Raji (cell line): ENCODE data around the gene RNF144B.

Experiments used
- POLR2A ChIP-seq: IDR thresholded peaks from 2 replicates; pipeline ENCODE4 v1.6.1; 2011; ENCODE audit warnings: low read depth, low read length, control low read depth; ENCODE audit not compliant: insufficient read depth

RNF144B gene

DNA sequence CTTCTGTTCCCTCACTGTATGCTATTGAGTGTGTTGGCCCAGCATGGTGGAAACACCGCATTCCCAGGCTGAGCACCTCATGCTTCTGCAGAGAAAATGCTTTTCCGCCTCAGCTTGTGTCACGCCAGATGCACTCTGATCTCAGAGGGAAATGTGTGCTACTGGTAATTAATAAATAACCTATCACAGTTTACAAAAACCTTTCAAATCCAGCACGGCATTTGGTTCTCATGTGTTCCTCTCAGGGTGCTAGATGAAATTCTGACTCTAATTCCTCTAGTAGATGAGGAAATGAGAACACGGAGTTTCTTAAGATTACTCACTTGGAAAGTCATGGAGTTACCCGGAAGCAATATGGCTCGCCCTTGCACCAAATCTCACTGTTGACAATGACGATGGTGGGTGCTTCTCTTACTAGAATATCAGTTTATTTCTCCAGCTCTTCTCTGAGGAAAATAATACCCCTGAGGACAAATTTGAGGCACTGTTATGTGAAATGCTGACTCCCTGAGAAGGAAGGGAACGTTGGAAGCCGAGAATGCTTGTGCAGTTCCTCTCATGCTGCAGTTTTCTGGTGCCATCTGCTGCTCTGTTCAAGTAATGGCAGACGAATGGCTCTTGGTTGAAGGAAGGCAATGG, 116.6 kb downstream of the RNF144B start:
- TF ChIP-seq POLR2A: no peak

DNA sequence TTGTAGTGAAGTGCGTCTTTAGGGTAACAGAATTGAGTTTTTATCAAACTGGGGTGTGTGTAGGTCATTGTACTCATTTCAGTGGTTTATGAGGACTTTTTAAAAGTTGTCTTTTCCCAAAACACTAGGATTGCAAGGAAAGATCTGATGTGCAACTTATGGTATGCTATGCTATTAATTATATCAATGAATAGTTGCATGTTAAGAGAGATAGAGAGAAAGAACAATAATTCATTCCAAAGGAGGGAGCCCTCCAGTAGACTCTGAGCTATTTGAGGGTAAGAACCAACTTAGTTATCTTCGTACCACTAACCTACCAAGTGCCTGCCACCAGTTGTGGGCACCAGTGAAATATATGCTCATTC, 117.1 kb downstream of the RNF144B start:
- TF ChIP-seq POLR2A: no peak

DNA sequence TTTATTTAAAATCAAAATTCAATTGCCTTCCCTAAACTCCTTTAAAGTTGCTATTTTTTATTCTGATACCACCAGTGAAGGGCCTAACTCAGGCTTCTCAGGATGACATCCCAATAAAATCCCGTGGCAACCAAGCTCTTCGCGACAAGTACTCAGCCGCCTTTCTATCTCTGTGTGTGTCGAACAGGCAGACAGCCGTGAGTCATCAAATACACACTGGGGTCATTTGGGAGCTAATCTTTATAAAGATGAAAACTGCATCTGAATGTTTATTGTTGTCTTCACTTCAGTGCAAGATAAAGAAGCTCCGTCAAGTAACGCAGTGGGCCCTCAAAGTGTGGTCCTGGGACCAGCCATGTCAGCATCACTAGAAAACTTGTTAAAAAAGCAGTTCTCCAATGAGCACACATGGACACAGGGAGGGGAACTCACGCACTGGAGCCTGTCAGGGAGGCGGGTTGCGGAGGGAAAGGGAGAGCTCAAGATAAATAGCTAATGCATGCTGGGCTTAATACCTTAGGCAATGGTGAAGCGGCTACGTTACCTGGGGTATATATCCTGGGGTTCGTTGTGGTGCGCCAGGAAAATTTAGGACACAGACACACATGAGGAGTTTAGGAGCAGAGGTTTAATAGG, 119.3 kb downstream of the RNF144B start:
- no peak for TF ChIP-seq POLR2A

DNA sequence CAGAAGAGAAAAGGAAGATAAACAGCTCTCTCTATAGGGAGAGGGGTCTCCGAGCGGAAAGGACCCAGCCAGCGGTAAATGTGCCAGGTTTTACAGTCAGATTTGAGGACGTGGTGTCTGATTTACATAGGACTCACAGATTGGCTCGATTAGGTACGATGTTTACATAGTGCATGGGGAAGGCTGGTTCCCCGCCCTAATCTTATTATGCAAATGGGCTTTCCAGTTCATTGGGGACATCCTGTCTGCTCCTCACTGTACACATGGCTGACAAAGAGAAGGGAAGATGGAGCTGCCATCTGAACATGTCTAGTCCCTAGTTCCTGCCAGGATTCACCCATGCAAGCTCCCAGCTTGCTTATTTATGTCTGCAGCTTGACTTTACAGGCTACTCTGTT, 119.9 kb downstream of the RNF144B start:
- TF ChIP-seq POLR2A: no peak

DNA sequence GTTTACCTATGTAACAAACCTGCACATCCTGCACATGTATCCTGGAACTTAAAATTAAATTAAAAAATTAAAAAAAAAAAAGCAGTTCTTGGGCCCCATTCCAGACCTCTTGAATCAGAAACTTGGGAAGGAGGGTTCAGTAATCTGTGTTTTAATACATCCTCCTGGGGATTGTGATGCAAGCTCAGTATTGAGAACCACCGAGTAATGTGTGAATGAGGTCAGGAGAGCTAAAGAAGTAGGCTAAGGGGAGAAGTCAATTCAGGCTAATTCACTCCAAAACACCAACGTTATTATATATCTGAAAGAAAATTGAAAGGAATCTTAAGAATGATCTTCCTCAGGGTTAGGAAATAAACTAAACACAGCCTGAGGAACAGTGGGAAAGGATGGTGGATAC, 120.4 kb downstream of the RNF144B start:
- TF ChIP-seq POLR2A: no peak

DNA sequence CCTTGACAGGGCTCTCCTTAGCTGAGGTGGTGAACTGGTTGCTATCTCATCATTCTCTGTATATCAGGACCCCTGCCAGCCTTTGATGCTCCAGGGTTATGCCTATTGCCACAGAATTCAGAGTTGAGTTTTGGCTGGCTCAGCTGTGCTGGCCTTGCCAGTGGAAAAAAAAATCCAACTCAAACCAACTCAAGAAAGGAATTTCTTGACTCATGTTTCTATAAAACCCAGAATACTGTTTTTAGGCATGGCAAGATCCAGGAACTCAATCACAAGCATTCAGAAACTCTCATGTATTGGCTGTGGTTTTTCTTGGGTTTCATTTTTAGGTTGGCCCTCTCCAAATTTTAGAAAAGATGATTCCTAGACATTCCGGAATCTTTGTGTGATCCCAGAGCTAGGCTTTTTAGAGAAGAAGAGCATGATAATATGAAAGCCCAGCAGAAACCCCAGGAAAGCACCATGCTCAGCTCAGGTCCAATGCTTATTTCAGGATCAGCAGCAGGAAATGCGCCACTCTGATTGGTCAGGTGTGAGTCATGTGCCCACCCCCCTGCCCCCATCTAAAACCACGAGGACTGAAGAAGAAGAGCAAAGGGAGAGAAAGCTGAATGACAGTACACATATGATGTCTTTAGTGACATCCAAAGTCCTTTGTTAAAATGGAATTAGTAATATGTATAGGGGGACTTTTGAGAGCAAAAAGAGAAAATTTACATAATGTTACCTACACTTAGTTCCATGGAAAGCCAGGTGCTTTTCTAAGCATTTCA, 122.9 kb downstream of the RNF144B start:
- TF ChIP-seq POLR2A: no peak

DNA sequence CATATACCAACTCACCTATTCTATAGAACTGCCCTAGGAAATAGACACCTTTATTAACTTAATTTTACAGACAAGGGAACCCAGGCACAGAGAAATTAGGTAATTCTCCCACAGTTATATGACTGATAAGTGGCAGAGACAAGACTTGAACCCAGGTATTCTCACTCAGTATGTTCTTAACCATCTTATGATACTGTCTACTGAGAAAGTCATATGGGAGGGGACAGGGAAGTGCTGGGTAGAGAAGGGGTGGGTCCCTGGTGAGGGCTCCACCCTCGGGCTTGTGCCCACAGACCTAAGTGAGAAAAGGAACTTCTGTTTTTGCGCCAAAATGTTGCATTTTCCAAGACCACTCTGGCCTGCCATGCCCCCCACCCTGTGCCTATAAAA, 123.5 kb downstream of the RNF144B start:
- TF ChIP-seq POLR2A: no peak

DNA sequence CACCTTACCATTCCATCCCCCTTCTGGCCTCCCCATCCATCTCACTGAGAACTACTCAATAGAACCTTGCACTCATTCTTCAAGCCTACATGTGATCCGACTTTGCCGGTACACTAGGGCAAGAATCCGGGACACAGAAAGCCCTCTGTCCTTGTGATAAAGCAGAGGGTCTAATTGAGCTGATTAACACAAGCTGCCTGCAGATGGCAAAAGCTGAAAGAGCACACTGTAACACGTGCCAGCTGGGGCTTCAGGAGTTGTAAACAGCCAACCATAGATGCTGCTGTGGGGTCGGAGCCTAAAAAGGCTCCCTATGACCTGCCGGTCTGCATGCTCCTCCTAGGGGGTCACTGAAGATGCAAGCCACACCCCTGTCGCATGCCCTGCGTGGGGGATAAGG, 124.1 kb downstream of the RNF144B start:
- TF ChIP-seq POLR2A: no peak

DNA sequence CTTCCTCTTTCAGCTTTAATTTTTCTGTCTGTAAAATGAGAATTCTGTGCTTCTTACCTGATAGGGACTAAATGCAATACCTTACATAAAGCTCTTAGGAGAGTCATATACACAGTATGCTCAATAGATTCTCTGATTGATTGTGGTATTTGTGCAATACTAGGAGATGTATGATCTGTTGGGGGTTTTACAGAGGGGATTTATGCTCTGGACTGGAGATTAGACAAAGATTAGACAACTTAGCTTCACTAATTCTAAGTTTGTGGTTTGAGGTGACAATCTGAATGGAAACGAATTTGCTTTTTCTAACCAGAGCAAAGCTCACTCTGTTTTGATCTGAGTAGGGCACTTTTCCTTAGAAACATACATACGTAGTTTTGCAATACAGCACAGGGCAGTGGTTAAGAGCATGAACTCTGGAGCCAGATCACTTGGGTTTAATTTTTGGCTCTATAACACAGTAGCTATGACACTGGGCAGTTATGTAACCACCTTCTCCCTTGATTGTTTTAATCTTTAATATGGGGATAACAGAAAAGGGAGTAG, 126.2 kb downstream of the RNF144B start:
- no peak for TF ChIP-seq POLR2A

DNA sequence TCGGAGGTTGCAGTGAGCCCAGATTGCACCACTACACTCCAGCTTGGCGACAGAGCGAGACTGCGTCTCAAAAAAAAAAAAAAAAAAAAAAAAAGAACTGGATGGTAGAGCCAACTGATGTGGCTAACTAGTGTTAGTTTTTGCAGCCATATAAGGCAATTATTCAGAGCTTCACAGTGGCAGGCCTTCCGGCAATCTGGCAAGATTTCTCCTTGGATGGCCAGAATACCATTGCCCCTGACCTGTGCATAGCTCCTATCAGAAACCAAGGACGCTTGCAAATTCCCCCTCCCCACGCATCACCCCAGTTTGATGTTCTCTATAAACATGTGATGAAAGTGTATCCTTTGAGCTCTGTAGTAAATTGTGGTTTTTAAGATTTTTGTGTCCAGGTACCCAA, 127.0 kb downstream of the RNF144B start:
- TF ChIP-seq POLR2A: no peak

DNA sequence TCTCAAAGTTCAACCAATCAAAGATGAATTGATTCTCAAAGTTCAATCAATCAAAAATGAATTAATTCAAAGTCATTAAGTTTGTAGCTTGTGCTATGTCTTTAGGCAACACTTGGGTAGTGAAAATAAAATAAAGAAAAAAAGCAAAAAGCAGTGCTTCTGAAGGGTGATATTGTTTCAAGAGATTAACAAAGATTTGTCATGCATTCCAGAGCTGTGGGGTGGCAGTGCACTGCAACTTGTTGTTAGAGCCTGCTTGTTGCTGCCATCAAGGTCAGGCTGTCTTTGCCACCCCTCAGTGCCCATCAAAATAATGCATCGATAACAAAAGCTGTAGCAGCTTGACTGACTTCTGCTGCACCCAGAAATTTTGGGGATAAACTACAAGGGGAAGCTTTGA, 128.6 kb downstream of the RNF144B start:
- no peak for TF ChIP-seq POLR2A
